HS-5 (cell line): ENCODE data around the gene ACSF3.

Experiments used
- DNase-seq: peaks from one replicate; pipeline ENCODE4 v3.0.0-alpha.2; 2012; ENCODE audit warnings: low read depth

ACSF3 gene

GRCh38 chr16:89112377-89113151, 18.9 kb downstream of the ACSF3 start:
- DNase-seq = no peak

GRCh38 chr16:89113152-89113547, 19.5 kb downstream of the ACSF3 start:
- DNase-seq = no peak

GRCh38 chr16:89113661-89114060, 20.0 kb downstream of the ACSF3 start:
- DNase-seq = no peak

- DNase-seq = no peak
Observed at GRCh38 chr16:89114159-89114981, 20.7 kb downstream of the ACSF3 start.

- no peak for DNase-seq
Observed at GRCh38 chr16:89115216-89115861, 21.7 kb downstream of the ACSF3 start.

GRCh38 chr16:89116341-89117226, 22.9 kb downstream of the ACSF3 start:
- DNase-seq = no peak

GRCh38 chr16:89117227-89117974, 23.7 kb downstream of the ACSF3 start:
- DNase-seq = no peak

GRCh38 chr16:89117975-89118289, 24.3 kb downstream of the ACSF3 start:
- DNase-seq = no peak

- no peak for DNase-seq
Observed at GRCh38 chr16:89118361-89119165, 24.9 kb downstream of the ACSF3 start.

- no peak for DNase-seq
Observed at GRCh38 chr16:89119166-89119621, 25.5 kb downstream of the ACSF3 start.

GRCh38 chr16:89119661-89120141, 26.0 kb downstream of the ACSF3 start:
- no peak for DNase-seq

GRCh38 chr16:89120281-89120680, 26.6 kb downstream of the ACSF3 start:
- DNase-seq = no peak

GRCh38 chr16:89120921-89121351, 27.3 kb downstream of the ACSF3 start:
- no peak for DNase-seq

- no peak for DNase-seq
Observed at GRCh38 chr16:89121691-89122321, 28.2 kb downstream of the ACSF3 start.

- DNase-seq = no peak
Observed at GRCh38 chr16:89122322-89122851, 28.7 kb downstream of the ACSF3 start.

- DNase-seq = no peak
Observed at GRCh38 chr16:89123001-89123830, 29.6 kb downstream of the ACSF3 start.

GRCh38 chr16:89123831-89124100, 30.1 kb downstream of the ACSF3 start:
- DNase-seq = no peak

- no peak for DNase-seq
Observed at GRCh38 chr16:89129378-89129777, 35.7 kb downstream of the ACSF3 start.

GRCh38 chr16:89130448-89130847, 36.8 kb downstream of the ACSF3 start:
- DNase-seq = no peak
